Astrocyte (in vitro differentiated cells and primary cell): ENCODE results near the gene COBL.

Experiments used
- EZH2 ChIP-seq: IDR thresholded peaks from 2 replicates; pipeline ENCODE4 v1.6.1; 2012; ENCODE audit warnings: mild to moderate bottlenecking, low read length, inconsistent platforms; ENCODE audit not compliant: insufficient read depth
- TF ChIP-seq, protein P1 (sequence below): IDR thresholded peaks from 2 replicates; pipeline ENCODE4 v1.5.1; 2011; ENCODE audit warnings: low read depth, mild to moderate bottlenecking, inconsistent platforms, low read length, moderate library complexity; ENCODE audit not compliant: insufficient read depth

DNA sequence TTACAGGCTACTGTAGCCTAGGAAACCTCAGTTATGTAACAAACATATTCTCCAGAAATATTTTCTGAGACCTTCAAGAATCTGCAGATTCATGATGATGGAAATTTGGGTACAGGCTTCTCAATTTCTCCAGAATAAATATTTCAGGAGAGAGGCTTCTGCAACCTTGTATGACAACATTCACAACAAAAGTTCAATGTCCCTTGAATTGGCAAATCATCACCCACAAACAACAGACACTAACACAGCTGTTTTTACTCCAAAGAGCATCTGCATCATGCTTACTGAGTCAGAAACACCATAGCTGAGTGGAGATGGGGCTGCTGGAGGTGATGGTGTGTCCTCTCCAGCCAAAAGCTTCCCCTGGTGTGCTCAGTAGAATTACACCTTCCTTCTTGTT is 9.3 kb upstream of the COBL start:
- TF ChIP-seq, protein P1, sequence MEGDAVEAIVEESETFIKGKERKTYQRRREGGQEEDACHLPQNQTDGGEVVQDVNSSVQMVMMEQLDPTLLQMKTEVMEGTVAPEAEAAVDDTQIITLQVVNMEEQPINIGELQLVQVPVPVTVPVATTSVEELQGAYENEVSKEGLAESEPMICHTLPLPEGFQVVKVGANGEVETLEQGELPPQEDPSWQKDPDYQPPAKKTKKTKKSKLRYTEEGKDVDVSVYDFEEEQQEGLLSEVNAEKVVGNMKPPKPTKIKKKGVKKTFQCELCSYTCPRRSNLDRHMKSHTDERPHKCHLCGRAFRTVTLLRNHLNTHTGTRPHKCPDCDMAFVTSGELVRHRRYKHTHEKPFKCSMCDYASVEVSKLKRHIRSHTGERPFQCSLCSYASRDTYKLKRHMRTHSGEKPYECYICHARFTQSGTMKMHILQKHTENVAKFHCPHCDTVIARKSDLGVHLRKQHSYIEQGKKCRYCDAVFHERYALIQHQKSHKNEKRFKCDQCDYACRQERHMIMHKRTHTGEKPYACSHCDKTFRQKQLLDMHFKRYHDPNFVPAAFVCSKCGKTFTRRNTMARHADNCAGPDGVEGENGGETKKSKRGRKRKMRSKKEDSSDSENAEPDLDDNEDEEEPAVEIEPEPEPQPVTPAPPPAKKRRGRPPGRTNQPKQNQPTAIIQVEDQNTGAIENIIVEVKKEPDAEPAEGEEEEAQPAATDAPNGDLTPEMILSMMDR, result no peak
- TF ChIP-seq EZH2, result no peak
